K562 (cell line): ENCODE measurements around the gene PCK1. TPM values are rescaled to one million over a fixed set of nuclear protein-coding genes. Genes with fewer than 3 reads are reported as not detected.

ENCODE experiments used
- ATAC-seq: fragments of 200-7000 bp; cut with Tn5 transposase; 3 replicates; pipeline ENCODE4 v1.9.1; 2020; ENCODE audit warnings: moderate library complexity
- BruUV-seq: library from RNA; stranded (reverse); fragments of 400-500 nt; replicated peaks from 2 replicates; lab custom pipeline; 2021; lab: Mats Ljungman, UMichigan
- CTCF ChIA-PET: fragments of 300-600 bp; formaldehyde crosslinking; extraction: SDS; loops from one replicate; lab custom pipeline; 2021; ENCODE audit warnings: low intra/inter-chr PET ratio; lab: Yijun Ruan, JAX
- POLR2A ChIA-PET: fragments of 300-600, 350-650 bp; sonication (Branson Sonifier 250); formaldehyde crosslinking; extraction: SDS; loops from one replicate; lab custom pipeline; 2021; ENCODE audit warnings: antibody characterized with exemption, inconsistent platforms; lab: Yijun Ruan, JAX
- DNase-seq, 4 experiments: peaks; one replicate each; pipeline versions ENCODE4 v3.0.0 to v3.0.0-alpha.2; 2011 to 2018; ENCODE audit warnings: low spot score in 3 of 4, mixed read lengths in 3 of 4; ENCODE audit errors: extremely low read depth in 1 of 4
- FAIRE-seq: peaks from 2 replicates; lab custom pipeline; 2011; peaks lifted over from hg19 to GRCh38; lab: Jason Lieb, UNC
- H2AFZ ChIP-seq: 2 replicates; pipeline ENCODE4 v1.6.0; 2011; ENCODE audit warnings: low read depth, low read length, control low read depth, inconsistent platforms
- H3K27ac ChIP-seq: fragments of 200-600 bp; 3 replicates; pipeline ENCODE4 v1.8.0; 2011; ENCODE audit warnings: low read depth, mild to moderate bottlenecking, control low read depth, inconsistent platforms, low read length, moderate library complexity, mixed read lengths; ENCODE audit errors: extremely low read depth
- H3K27me3 ChIP-seq, 2 experiments: fragments of 300-600 bp in 1 of 2; 2 replicates in 1 of 2; 3 replicates in 1 of 2; pipeline versions ENCODE4 v1.6.0 to v1.8.0; 2011; ENCODE audit warnings: inconsistent platforms in 2 of 2, low read length in 2 of 2, mild to moderate bottlenecking in 1 of 2, mixed read lengths in 1 of 2, moderate library complexity in 1 of 2; ENCODE audit not compliant: control insufficient read depth in 2 of 2, insufficient read depth in 2 of 2
- H3K36me3 ChIP-seq: fragments of 300-600 bp; 3 replicates; pipeline ENCODE4 v1.8.0; 2011; ENCODE audit warnings: mild to moderate bottlenecking, low read length, inconsistent platforms; ENCODE audit not compliant: control insufficient read depth, insufficient read depth
- H3K4me1 ChIP-seq, 2 experiments: fragments of 200-600 bp in 1 of 2; replicated peaks in 1 of 2; 2 replicates in 1 of 2; 3 replicates in 1 of 2; pipeline versions ENCODE4 v1.5.1 to v1.8.0; 2011; ENCODE audit warnings: inconsistent platforms in 2 of 2, low read length in 2 of 2, mild to moderate bottlenecking in 1 of 2, mixed read lengths in 1 of 2, moderate library complexity in 1 of 2; ENCODE audit not compliant: control insufficient read depth in 2 of 2, insufficient read depth in 2 of 2
- H3K4me2 ChIP-seq: 2 replicates; pipeline ENCODE4 v1.6.1; 2011; ENCODE audit warnings: low read length, control low read depth, inconsistent platforms, mixed read lengths; ENCODE audit not compliant: insufficient read depth
- H3K4me3 ChIP-seq: fragments of 200-600 bp; sonication (generic), shearing (Covaris generic); 2 replicates; pipeline ENCODE4 v1.5.1; 2016; ENCODE audit warnings: control low read depth, inconsistent platforms
- H3K79me2 ChIP-seq: fragments of 200-600 bp; 3 replicates; pipeline ENCODE4 v1.8.0; 2011; ENCODE audit warnings: low read length, inconsistent platforms; ENCODE audit not compliant: control insufficient read depth, insufficient read depth
- H3K9ac ChIP-seq, 2 experiments: 2 replicates each; pipeline versions ENCODE4 v1.6.0 to v1.6.1; 2011; ENCODE audit warnings: low read depth in 2 of 2, low read length in 2 of 2, control low read depth in 1 of 2, inconsistent platforms in 1 of 2, mild to moderate bottlenecking in 1 of 2, mixed read lengths in 1 of 2; ENCODE audit not compliant: insufficient read depth in 1 of 2
- H3K9me1 ChIP-seq: one replicate; pipeline ENCODE4 v1.6.0; 2011; ENCODE audit warnings: inconsistent platforms, mild to moderate bottlenecking, low read length, moderate library complexity; ENCODE audit not compliant: control insufficient read depth, insufficient read depth
- H3K9me3 ChIP-seq: replicated peaks from 2 replicates; pipeline ENCODE4 v1.5.1; 2011; ENCODE audit warnings: low read depth, low read length, inconsistent platforms; ENCODE audit not compliant: control insufficient read depth, insufficient read depth
- H4K20me1 ChIP-seq: replicated peaks from 2 replicates; pipeline ENCODE4 v1.6.1; 2011; ENCODE audit warnings: low read length, inconsistent platforms, mixed read lengths; ENCODE audit not compliant: control insufficient read depth, insufficient read depth
- CLOCK ChIP-seq: fragments of 250-450 bp; sonication (Bioruptor Pico); IDR thresholded peaks from 2 replicates; pipeline ENCODE4 v1.4.0; 2020; ENCODE audit warnings: mild to moderate bottlenecking, moderate library complexity, borderline replicate concordance
- CREM ChIP-seq: IDR thresholded peaks from 2 replicates; pipeline ENCODE4 v1.6.1; 2014; ENCODE audit warnings: antibody characterized with exemption, low read depth
- ETS1 ChIP-seq: conservative IDR thresholded peaks from 2 replicates; pipeline ENCODE4 v1.6.1; 2011; ENCODE audit warnings: low read depth, mild to moderate bottlenecking, low read length; ENCODE audit not compliant: control insufficient read depth
- ETV5 ChIP-seq: sonication (generic); formaldehyde crosslinking; IDR thresholded peaks from 2 replicates; pipeline ENCODE4 v1.4.0; 2020; ENCODE audit warnings: low read depth, mild to moderate bottlenecking, missing genetic modification reagents
- GABPB2 ChIP-seq: fragments of 250-450 bp; sonication (Bioruptor Pico); conservative IDR thresholded peaks from 2 replicates; pipeline ENCODE4 v1.5.1; 2021; ENCODE audit warnings: mild to moderate bottlenecking
- HDAC6 ChIP-seq: IDR thresholded peaks from 2 replicates; pipeline ENCODE4 v1.6.1; 2012; ENCODE audit warnings: low read depth, mild to moderate bottlenecking, control low read depth, inconsistent platforms, low read length, moderate library complexity
- MTA2 ChIP-seq: fragments of 450-650 bp; IDR thresholded peaks from 2 replicates; pipeline ENCODE4 v1.6.1; 2016; ENCODE audit warnings: low read depth
- NBN ChIP-seq: fragments of 450-650 bp; IDR thresholded peaks from 2 replicates; pipeline ENCODE4 v1.6.1; 2016; ENCODE audit warnings: low read depth, mild to moderate bottlenecking
- POLR3G ChIP-seq: IDR thresholded peaks from 2 replicates; pipeline ENCODE4 v1.6.1; 2011; ENCODE audit not compliant: insufficient read length, insufficient replicate concordance; ENCODE audit errors: extremely low read depth
- RAD21 ChIP-seq, 2 experiments: fragments of 250-450 bp in 1 of 2; fragments of 450-650 bp in 1 of 2; sonication (Bioruptor Pico) in 1 of 2; formaldehyde crosslinking in 1 of 2; IDR thresholded peaks in 1 of 2; conservative IDR thresholded peaks in 1 of 2; 2 replicates each; pipeline versions ENCODE4 v1.4.0 to v1.8.0; 2020 to 2022; ENCODE audit warnings: mild to moderate bottlenecking in 2 of 2, moderate library complexity in 1 of 2
- SIX5 ChIP-seq, 2 experiments: IDR thresholded peaks; 2 replicates each; pipeline ENCODE4 v1.6.1; 2011; ENCODE audit warnings: low read length in 2 of 2, borderline replicate concordance in 1 of 2, low read depth in 1 of 2, mild to moderate bottlenecking in 1 of 2, moderate library complexity in 1 of 2; ENCODE audit not compliant: insufficient read depth in 1 of 2
- SMARCA5 ChIP-seq: fragments of 450-650 bp; IDR thresholded peaks from 2 replicates; pipeline ENCODE4 v1.6.1; 2016
- SNRNP70 ChIP-seq: fragments of 200-400 bp; formaldehyde crosslinking; optimal IDR thresholded peaks from 2 replicates; pipeline ENCODE3; 2017; ENCODE audit warnings: low read depth, low read length
- SP2 ChIP-seq: IDR thresholded peaks from 2 replicates; pipeline ENCODE4 v1.6.1; 2011; ENCODE audit warnings: mild to moderate bottlenecking, low read depth, low read length, moderate library complexity; ENCODE audit not compliant: poor library complexity, severe bottlenecking; ENCODE audit errors: extremely low read depth
- STAT5A ChIP-seq: IDR thresholded peaks from 2 replicates; pipeline ENCODE4 v1.6.1; 2012; ENCODE audit warnings: low read length, inconsistent platforms, borderline replicate concordance
- WGBS: fragments of 100-300 bp; shearing (Covaris generic); methylation state at CpG from one replicate; pipeline ENCODE4 v1.1.6; 2016; ENCODE audit warnings: low coverage, mixed read lengths; ENCODE audit not compliant: insufficient coverage; ENCODE audit errors: missing lambda C conversion rate; 5-methylcytosine and 5-hydroxymethylcytosine counted together
- in situ Hi-C: fragments of 300-500 bp; cut with MboI; formaldehyde crosslinking; loops from 4 replicates; pipeline ENCODE4 v1.15.0; 2018; ENCODE audit warnings: inconsistent platforms, mixed read lengths
- intact Hi-C: fragments of 100-400 bp; cut with micrococcal nuclease; formaldehyde crosslinking; loops from 2 replicates; pipeline ENCODE4 v1.14.2; 2022
- polyA plus RNA-seq, 8 experiments: library from polyadenylated mRNA; depleted of rRNA in 4 of 8; stranded (reverse) in 5 of 8; unstranded in 3 of 8; fragments of >200 nt; fragmentation: Nextera tagmentation in 2 of 8; fragmentation: Illumina TruSeq in 1 of 8; extraction: Ambion mirVana in 2 of 8; extraction: Trizol in 1 of 8; gene quantifications; 2 replicates each; pipeline versions ENCODE4 v1.2.1 to v1.2.3, GENCODE V29; 2011 to 2014; ENCODE audit warnings: inconsistent platforms in 1 of 8, missing spikeins in 1 of 8
- total RNA-seq, 7 experiments: library from RNA; depleted of rRNA in 6 of 7; stranded (reverse); fragments of >200 nt in 6 of 7; fragmentation: Illumina TruSeq in 2 of 7; extraction: Trizol in 2 of 7; gene quantifications; 2 replicates each; pipeline versions ENCODE4 v1.2.1 to v1.2.3, GENCODE V29; 2011 to 2021; ENCODE audit warnings: low replicate concordance in 1 of 7

Gene PCK1
- total and polyA plus RNA-seq, 9 of the 15 experiments (the other 6 are each of a cell fraction or from before 2014, with no cell fraction given): 0.05 to 0.73 (median 0.15) TPM

GRCh38 chr20:57526885-57527460, 33.9 kb upstream of the PCK1 start (continued):
- TF ChIP-seq CLOCK (CRISPR knock-in tag): no peak
- no peak for TF ChIP-seq CREM
- no peak for TF ChIP-seq GABPB2
- TF ChIP-seq SMARCA5: no peak
- TF ChIP-seq SP2: no peak

- FAIRE-seq: no peak
- CTCF ChIA-PET: interaction anchor here (1.3 to 4.9 kb wide), 2 partner anchors 63 to 66 kb away, joined by 5 to 103 read pairs; no protein-coding TSS in a partner anchor
- H3K4me1 ChIP-seq: peaks cover 10 to 32% of the 10 kb centered on the region in 2 experiments; a peak in 4 of 5 replicates
Observed at GRCh38 chr20:57527728-57528127, 33.2 kb upstream of the PCK1 start.

More at GRCh38 chr20:57527728-57528127, 33.2 kb upstream of the PCK1 start:
- WGBS: 82% methylated on average over 6 of the region's 6 CpGs
- Histone ChIP-seq H3K9me3 (no peaks in the 10 kb centered on the region), H3K4me3 (no peak overlapping the region), H3K9me1 (no peaks in the 10 kb centered on the region), H4K20me1 (0 out of 2 replicates have a peak, but pooled peaks cover 7% of the 10 kb centered on the region), H3K9ac (no peak overlapping the region), H2AFZ (no peak overlapping the region), H3K36me3 (peaks cover 13% of the 10 kb centered on the region; the same call in 2 of the 3 replicates), H3K79me2 (peaks cover 22% of the 10 kb centered on the region), H3K4me2 (no peak overlapping the region), H3K27me3 (no peaks in the 10 kb centered on the region), H3K27ac (no peak overlapping the region)
- DNase-seq: no peak
- ATAC-seq: no peak
- POLR2A ChIA-PET: interaction anchor here (1.0 kb wide), 1 partner anchor 13 kb away, joined by 3 read pairs; no protein-coding TSS in a partner anchor
- TF ChIP-seq POLR3G (no peak), NBN (no peak), ETV5 (CRISPR knock-in tag) (no peak), SNRNP70 (no peak), STAT5A (no peak), SIX5 (IDR thresholded peaks at IDR 0.05; ENCODE audit: borderline replicate concordance in 1 of 2, insufficient read depth in 1 of 2, low read depth in 1 of 2, low read length in 2 of 2) (no peak), ETS1 (no peak), RAD21 (CRISPR knock-in tag; conservative IDR thresholded peaks at IDR 0.05 in 1 of 2, IDR thresholded peaks at IDR 0.05 in 1 of 2) (no peak), HDAC6 (no peak), MTA2 (no peak)
- no TSS peak for BruUV-seq
- intact Hi-C loops: no loop called here
- in situ Hi-C loops: loop anchor here (10.0 kb wide), 1 partner anchor 677 kb away; no protein-coding TSS in a partner anchor
